GM19395 (cell line): ENCODE results near the gene NDUFAF8.

Source experiments
- ATAC-seq: cut with Tn5 transposase; IDR thresholded peaks from one replicate; pipeline ENCODE4 v1.9.1; 2021; ENCODE audit warnings: mild to moderate bottlenecking, moderate library complexity; ENCODE audit not compliant: unreplicated experiment

The NDUFAF8 gene

DNA sequence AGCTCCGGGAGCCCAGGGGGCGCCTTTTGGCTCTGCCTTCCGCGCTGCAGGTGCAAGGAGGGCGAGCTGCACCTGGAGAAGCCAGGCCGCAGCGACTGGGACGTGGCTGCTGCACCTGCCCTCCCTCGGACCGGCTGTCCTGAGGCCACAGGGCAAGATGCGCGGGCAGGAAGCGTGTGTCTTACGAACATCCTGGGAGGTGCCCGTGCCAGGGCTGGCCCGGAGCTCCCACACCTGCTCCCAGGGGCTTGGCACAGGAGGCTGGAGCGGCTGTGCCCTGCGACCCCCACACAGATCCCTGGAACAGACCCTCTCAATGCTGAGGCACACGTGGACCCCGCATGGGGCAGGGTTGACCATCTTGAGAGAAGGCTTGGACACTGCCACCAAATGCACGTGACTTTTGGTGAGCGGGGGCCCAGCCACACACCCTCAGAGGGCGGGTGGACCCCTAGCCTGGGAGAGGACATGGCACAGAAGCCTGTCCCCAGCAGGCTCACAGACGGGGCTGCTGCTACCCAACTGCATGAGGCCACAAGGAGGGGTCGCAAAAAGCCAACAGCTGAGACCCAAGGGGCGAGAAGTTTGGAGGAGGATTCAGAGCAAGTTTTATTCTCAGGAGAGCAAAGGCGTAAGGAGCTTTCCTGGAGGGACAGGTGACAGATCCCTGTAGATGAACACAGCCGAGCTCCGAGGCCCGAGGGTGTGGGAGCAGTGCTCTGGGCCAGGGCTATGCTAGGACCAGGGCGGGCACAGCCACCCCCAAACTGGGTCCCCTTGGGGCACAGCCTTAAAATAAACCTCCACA lies 11.4 kb downstream of the NDUFAF8 start:
- ATAC-seq: no peak

DNA sequence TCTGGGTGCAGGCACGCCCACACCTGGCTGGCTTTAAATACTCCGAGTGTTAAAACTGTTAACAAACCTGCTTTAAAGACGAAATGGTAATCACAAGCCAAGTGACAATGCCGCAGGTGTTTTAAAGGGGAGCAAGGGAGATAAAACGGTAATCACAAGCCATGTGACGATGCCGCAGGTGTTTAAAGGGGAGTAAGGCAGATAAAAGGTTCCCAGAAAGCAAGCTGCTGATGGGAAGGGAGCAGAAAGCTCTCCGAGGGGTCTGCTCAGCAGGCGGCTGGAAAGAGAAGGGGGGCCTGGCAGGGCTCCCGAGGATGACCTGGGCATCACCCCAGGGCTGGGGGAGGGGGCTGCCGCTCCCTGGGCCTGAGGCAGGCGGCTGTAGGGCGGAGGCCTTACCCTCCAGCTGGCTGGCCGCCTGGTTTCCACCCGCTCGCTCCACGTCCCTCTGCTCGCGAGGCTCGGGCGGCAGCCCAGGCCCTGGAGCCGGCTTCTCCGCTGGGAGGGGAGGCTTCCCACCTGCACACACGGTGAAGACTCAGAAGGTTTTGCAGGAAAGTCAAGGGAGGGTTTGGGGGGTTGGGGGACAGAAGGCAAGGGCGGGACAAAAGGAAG lies 12.1 kb downstream of the NDUFAF8 start:
- ATAC-seq: no peak

DNA sequence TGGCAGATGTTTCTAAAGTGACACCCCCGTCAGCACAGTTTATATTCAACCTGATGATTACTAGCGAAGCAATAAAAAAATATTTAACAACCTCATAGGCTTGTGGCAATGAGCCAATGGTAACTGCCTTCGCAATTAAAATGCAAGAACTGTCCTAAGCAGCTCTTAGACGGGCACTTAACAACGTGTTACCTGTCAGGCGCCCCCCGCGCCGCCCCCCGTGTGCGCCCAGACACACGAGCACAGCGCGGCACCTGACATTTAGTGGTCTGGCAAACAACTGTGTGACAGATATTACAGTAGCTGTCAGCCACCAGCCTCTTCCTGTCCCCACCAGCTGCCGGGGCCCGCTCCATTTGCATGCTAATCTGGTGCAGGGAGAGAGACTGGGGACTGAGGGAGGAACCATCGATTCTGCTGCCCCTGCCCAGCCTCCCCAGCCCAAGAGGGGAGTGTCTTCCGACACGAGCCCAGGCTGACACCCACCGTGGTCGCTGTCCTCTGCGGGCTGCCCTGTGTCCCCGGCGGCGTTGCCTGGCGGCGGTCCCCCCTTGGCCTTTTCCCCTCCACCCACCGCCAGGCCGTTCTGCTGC lies 12.7 kb downstream of the NDUFAF8 start:
- ATAC-seq: no peak

DNA sequence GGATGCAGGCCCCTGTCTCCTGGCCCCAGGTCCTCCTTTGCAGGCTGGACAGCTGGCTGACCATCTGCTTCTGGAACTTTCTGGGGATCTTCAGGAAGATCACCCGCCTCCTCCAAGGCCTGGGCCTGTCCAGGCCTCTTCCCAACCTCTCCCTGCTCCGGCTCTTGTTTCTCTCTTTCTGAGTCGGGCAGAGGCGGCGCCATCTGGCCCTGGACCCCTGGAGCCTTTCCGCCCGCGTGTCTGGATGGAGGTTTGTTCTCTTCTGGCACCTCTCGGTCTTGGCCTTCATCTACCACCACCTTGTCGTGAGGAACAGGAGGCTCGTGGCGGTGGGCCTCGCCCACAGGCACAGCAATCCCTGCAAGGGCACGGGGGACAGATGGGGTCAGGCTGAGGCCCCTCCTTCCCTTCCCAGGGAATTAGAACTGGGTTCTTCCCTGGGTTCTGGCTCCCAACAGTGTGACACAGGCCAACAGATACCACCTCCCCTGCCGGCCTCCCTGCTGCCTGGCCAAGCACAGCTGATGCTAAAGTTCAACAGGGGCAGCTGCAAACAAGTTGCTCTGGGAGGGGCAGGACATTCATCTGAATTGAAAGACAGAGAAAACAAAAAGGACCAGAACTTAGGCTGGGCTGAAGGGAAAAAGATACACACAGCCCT lies 13.3 kb downstream of the NDUFAF8 start:
- ATAC-seq: no peak

DNA sequence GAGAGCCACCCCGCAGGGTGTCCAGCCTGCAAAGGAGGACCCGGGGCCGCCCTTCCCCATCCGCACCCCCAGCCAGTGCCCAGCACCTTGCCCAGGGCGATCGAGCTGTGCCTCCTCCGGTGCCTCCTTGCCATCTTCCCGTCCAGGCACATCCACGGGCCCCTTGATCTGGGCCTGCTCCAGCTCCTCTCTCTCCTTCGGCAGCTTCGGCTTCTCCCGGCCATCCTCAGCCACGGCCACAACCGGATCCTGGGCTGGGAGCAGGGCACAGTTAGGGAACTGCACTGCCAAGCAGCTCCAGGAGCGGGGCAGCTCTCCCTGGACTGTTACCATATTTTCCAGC lies 13.8 kb downstream of the NDUFAF8 start:
- no peak for ATAC-seq

DNA sequence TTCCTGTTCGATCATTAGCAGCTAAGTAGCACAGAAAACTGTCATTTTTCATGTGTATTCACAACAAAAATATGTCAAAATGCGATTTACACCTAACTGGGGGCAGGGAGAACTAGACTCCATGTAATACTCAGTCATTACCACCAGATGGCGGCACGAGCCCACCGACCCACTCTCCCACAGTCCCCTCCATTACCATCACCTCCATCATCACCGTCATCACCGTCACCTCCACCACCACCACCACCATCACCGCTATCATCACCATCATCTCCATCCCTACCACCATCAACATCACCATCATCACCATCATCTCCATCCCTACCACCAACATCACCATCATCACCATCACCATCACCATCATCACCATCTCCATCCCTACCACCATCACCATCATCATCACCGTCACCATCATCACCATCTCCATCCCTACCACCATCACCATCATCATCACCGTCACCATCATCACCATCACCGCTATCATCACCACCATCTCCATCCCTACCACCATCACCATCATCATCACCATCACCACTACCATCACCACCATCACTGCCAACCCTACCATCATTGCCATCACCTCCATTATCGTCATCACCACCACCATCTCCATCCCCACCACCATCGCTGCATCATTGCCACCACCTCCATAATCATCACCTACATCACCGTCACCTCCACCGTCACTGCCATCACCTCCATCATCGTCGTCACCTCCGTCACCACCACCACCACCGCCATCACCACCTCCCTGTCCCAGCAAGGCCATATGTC lies 14.4 kb downstream of the NDUFAF8 start:
- ATAC-seq: no peak

DNA sequence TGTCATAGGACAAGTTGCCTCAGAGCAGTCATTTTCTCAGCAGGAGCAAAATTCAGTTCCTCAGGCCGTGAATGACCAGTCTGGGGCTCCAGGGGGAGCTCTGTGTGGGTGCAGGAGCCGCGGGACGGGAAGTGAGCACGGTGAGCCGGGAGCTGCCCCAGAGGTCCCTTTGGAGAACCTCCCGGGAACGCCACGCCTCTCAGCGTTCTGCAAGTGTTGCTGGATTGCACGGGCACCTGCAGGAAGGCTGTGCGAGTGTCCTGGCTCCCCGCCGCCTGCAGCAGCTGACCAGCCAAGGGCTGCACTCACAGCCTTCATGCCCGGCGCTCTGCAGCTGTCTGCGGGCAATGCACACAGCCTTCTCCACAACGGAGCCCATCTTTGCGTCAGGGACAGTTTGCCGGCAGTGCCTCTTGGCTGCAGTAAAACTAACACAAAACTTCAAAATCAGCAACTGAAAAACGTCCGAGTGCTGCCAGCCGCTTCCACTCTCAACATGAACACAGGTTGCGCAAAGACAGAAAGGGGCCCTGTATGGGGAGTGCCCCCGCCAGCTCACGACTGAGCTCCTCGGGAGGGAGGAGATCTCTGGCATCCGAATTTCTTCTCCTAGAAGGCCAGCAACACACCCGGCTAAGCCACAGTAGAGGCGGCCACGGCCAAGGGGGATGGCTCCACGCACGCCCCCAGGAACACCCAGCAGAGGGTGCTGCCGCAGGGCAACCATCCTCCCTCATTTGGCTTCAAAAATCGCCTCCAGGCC lies 16.0 kb downstream of the NDUFAF8 start:
- ATAC-seq: no peak

DNA sequence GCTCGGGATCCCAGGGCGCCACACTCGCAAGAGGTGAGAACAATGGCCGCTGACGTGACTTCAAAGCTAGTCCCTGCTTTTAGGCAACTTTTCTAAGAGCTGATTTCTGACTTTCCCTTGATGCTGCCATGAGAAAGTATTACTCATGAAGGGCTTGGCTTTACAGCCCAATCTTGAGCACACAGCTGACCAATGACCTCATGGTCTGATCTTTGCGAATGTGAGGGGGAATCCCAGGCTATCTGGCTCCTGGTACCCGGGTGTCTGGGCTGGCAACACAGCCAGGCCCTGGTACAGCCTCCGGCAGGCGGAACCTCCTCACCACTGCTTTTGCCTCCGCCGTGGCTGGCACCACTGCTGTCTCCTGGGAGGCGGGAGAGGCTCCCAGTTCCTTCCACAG lies 17.5 kb downstream of the NDUFAF8 start:
- no peak for ATAC-seq

DNA sequence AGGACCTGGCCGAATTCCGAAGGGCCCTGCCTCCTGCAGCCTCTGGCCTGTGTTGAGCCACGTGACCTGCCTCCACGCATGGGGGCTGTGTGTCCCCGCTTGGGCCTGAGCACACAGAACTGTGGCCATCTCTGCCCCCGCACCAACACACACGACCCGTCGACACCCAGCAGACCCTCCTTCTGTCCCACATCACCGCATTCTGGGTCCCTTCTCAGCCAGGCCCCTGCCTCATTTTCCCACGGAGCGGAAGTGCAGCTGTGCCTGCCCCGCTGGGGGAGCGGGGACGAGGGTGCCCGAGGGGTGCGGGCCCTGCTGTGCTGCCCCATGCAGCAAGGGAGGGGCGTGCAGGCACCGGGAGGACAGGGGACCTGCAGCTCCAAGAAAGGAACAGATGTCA lies 18.4 kb downstream of the NDUFAF8 start:
- ATAC-seq: no peak

DNA sequence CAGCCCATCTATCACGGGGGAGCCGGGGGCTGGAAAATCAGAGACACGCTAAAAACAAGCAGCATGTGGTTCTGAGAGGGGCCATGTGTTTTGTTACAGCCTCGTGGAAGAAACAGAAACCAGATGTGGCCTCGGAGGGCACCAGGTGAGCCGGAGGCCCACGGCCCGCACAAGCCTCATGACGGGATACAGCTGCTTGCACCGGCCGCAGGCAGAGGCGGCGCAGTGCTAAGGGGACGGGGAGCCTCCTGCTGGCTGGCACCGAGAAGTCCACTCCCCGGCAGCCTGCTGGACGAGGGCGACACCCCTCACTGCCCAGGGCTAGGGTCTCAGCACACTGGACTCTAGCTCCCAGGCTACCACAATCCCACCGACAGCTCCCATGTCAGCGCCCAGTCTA lies 19.2 kb downstream of the NDUFAF8 start:
- ATAC-seq: no peak

DNA sequence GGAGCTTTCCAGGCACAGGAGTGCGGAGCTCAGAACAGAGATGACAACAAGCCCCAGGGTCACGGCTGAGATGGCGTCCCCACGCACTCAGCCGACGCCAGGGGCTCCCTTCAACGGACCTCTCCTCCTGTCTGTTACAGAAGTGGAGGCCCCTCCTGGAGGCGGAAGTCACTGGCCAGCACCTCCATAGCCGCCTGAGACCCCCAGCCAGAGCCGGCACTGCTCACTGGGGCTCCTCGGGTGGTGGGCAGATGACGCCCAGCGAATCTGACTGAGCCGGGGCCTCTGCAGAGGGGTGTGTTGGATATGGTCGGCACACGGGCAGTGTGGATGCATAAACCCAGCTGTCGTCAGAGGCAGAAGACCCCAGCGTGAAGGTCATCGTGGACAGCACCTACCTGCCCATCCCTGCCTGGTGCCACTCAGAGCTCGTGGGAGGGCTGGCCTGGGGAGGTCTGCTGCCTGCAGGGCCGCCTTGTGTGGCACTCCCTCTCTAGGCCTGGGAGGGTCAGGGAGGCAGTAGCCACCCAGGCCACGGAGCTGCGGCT lies 20.0 kb downstream of the NDUFAF8 start:
- ATAC-seq: no peak

DNA sequence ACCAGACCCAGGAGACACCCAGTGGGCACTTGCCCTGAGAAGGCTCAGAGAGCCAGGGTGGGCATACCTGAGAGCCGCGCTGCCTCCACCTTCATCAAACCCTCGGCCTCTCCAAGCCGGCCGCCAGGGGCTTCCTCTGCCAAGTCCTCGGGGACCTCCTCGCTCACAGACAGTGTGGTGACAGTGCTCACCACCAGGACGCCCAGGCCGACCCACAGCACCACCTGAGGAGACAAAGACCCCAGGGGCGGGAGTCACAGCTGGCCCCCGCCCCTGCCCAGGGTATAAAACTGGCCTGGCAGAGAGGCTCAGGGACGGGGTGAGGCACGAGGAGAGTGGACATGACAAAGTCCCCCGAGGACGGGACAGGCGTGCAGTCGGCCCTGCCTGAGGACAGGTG lies 21.1 kb downstream of the NDUFAF8 start:
- no peak for ATAC-seq

DNA sequence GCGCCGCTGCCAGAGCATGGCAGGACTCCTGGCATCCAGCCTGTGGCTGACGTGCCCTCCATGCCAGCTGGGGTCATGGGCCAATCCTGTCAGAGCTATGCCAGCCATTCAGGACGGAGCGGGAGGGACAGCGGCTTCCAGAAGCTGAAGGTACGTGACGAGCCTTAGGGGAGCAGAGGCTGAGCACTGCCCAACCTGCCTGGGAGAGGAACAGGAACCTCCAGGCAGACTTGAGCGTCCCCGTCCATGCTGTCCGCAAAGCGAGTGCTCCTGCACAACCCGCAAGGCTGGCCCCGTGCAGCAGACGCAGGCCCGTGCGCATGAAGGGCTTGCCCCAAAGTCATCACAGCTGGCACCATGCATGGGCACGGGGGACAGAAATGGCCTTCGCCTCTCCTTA lies 21.5 kb downstream of the NDUFAF8 start:
- ATAC-seq: no peak

DNA sequence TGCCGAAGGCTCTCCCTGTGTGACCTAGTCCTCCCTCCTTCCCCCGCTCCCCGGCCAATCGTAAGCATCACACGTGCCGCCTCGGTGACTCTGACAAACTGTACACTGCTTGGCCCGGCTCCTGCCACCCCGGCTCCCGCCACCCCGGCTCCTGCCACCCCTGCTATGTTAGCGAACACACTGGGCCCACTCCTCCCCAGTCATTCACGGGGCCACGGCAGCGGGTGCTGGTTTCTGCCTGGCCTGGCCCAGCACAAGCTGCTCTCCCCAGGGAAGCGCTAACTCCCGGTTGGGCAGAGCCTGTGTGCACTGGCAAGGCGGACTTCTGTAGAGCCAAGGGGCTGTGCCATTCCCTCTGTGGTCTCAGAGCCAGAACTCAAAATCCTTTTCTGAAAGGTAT lies 22.0 kb downstream of the NDUFAF8 start:
- ATAC-seq: no peak

DNA sequence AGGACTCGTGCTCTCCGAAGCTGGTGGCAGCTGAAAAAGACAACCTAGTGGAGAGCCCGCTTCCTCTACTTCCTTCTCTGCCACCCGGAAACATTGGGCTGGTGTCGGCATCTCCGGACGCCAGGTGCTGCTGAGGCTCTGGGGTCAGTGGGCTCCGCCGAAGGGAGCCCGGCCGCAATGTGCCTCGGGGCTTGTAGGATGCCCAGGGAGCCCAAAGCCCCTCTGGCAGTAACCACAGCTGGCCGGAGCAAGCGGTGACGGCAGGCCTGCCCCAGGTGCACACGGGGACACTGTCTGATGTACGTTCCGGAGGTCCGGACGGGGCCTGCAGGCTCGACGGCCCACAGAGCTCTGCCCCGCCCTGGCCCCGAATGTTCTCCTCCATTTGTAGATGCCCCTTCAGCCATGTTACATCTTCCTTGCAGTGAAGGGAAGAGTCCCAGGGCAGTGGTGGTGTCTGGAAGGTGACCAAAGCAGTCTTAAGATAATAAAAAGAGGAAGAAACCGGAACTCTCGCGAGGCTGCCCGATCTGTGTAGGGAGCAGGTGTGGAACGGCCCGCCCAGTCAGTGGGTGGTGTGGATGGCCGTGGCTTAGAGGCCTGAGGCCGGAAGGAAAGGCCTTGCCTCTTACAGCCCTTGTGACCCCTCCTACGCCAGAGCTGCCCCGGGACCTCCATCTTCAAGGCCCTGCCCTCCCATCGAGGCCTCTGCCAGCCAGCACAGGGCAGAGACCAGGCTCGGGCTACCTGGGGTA lies 22.6 kb downstream of the NDUFAF8 start:
- no peak for ATAC-seq

DNA sequence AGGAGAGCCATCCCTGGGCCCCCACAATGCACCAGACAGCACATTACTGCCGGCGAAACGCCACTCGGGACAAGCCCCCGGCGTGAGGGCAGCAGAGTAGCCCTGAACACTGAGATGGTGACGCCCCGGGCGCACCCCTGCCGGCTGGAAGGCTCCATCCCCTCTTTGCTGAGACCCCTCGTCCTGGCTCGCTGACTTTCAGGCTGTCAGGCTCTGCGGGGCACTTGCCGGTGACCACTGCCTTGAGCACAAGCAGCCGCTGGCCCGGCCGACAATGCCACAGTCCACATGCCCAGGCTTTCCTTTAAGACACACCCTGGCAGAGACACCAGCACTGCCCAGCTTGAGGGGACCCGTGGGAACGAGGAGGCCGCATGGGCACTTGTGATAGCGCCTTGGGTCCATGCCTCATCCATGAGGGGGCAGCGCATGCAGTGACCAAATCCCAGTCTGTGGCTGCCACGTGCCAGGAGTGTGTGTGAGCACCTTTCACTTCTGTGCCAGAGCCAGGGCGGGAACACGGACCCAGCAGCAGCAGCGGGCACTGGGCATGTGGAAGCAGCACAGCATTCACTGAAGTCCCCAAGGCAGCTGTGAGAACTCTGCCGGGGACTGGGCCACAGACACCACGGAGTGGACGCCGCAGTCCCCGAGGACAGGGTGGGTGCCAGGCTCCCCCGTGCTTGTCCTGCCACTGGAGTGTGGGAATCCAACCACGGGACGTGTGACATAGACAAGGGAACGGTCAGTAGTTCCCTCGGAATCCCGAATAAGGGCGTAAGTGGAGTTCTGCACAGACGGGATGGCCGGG lies 24.5 kb downstream of the NDUFAF8 start:
- no peak for ATAC-seq

DNA sequence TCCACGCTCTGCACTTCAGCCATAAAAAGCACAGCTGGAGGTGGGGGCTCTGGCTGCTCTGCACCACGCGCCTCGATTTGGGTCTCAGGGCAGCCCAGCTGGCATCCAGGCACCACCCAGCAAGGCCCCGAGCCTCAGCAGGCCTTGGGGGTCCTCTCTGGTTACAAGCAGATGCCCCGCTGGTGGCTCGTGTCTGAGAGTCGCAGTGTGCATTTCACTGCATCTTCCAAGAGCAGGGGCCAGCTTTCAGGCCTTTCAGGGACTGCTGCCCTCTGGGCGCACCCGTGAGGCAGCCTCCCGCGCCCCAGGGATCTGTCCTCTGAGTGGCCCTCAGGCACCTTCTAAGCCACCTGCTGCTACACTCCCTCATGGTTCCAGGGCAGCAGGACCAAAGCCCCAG lies 25.5 kb downstream of the NDUFAF8 start:
- no peak for ATAC-seq

DNA sequence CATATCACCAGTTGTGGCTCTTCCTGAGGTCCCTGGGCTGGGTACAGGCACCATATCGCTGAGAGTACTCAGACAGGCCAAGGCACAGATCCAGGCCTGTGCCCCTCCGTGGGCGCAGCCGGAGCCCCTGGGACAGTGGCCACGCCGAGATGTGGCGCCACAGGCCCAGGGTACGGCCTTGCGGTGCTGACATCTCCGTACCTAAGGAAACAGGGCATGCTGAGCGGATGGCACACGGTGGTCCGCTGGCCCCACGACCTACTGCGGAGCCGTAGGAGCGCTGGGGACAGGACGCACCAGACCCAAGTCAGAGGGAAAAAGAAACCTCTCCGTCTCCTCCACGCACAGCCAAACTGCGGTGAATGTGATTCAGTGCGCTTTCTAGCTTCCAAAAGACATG lies 26.5 kb downstream of the NDUFAF8 start:
- no peak for ATAC-seq
